HEK293T (cell line): ENCODE measurements around the gene VIPR2.

ENCODE experiments used
- BHLHE40 ChIP-seq: fragments of 450-650 bp; IDR thresholded peaks from 2 replicates; pipeline ENCODE4 v1.6.1; 2016; ENCODE audit warnings: mild to moderate bottlenecking, moderate library complexity, borderline replicate concordance
- ELF4 ChIP-seq: fragments of 450-650 bp; IDR thresholded peaks from 2 replicates; pipeline ENCODE4 v1.6.1; 2017; ENCODE audit warnings: antibody characterized with exemption
- FOXA1 ChIP-seq: fragments of 450-650 bp; IDR thresholded peaks from 2 replicates; pipeline ENCODE4 v1.6.1; 2016; ENCODE audit warnings: mild to moderate bottlenecking
- FOXK2 ChIP-seq: fragments of 450-650 bp; IDR thresholded peaks from 2 replicates; pipeline ENCODE4 v1.6.1; 2016; ENCODE audit warnings: mild to moderate bottlenecking
- FOXM1 ChIP-seq: fragments of 450-650 bp; IDR thresholded peaks from 2 replicates; pipeline ENCODE4 v1.6.1; 2017; ENCODE audit warnings: mild to moderate bottlenecking, borderline replicate concordance
- L3MBTL2 ChIP-seq: fragments of 450-650 bp; conservative IDR thresholded peaks from 2 replicates; pipeline ENCODE4 v1.6.1; 2016; ENCODE audit warnings: mild to moderate bottlenecking
- LEF1 ChIP-seq: fragments of 450-650 bp; IDR thresholded peaks from 2 replicates; pipeline ENCODE4 v1.6.1; 2017; ENCODE audit warnings: mild to moderate bottlenecking, borderline replicate concordance
- NFRKB ChIP-seq: fragments of 450-650 bp; IDR thresholded peaks from 2 replicates; pipeline ENCODE4 v1.6.1; 2016; ENCODE audit warnings: mild to moderate bottlenecking, moderate library complexity
- SP1 ChIP-seq: fragments of 450-650 bp; IDR thresholded peaks from 2 replicates; pipeline ENCODE4 v1.6.1; 2017
- TARDBP ChIP-seq: fragments of 450-650 bp; IDR thresholded peaks from 2 replicates; pipeline ENCODE4 v1.6.1; 2016
- ZNF384 ChIP-seq: fragments of 450-650 bp; IDR thresholded peaks from 2 replicates; pipeline ENCODE4 v1.6.1; 2016
- TF ChIP-seq, protein P1 (sequence below): fragments of 450-650 bp; IDR thresholded peaks from 2 replicates; pipeline ENCODE4 v1.6.1; 2016

DNA sequence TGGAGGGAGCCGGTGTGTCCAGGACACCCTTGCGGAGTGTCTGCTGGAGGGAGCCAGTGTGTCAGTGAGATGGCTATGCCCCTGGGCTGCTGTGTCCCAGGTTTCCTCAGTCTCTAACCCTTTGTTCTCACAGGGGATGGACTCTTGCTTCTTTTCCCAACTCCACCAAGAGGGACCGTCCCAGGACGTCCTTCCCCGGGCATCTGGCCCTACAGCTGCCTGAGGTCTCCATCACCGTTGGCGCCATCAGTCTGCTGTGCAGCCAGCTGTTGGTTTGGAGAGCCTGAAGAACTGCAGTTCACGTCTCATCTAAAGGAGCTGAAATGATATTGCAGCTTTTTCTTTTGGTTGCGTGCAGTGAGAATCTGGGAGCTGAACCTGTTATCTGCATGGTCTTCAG, 136.2 kb downstream of the VIPR2 start:
- no peak for TF ChIP-seq TARDBP
- no peak for TF ChIP-seq FOXA1
- TF ChIP-seq, protein P1, sequence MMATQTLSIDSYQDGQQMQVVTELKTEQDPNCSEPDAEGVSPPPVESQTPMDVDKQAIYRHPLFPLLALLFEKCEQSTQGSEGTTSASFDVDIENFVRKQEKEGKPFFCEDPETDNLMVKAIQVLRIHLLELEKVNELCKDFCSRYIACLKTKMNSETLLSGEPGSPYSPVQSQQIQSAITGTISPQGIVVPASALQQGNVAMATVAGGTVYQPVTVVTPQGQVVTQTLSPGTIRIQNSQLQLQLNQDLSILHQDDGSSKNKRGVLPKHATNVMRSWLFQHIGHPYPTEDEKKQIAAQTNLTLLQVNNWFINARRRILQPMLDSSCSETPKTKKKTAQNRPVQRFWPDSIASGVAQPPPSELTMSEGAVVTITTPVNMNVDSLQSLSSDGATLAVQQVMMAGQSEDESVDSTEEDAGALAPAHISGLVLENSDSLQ: no peak
- no peak for TF ChIP-seq FOXM1
- TF ChIP-seq NFRKB: no peak
- TF ChIP-seq ZNF384: no peak
- no peak for TF ChIP-seq FOXK2
- no peak for TF ChIP-seq ELF4
- TF ChIP-seq L3MBTL2: no peak
- TF ChIP-seq SP1: no peak
- TF ChIP-seq LEF1: no peak
- no peak for TF ChIP-seq BHLHE40
